GM21786 (cell line): ENCODE data around the gene ATP1B1.
"Not testable (repeated sequence)": the region's sequence is repeated elsewhere in the genome, so short reads cannot be mapped to it uniquely, and the experiment has no call there.

ENCODE experiments used
- ATAC-seq: cut with Tn5 transposase; IDR thresholded peaks from one replicate; pipeline ENCODE4 v1.9.1; 2021; ENCODE audit not compliant: unreplicated experiment

The ATP1B1 gene

DNA sequence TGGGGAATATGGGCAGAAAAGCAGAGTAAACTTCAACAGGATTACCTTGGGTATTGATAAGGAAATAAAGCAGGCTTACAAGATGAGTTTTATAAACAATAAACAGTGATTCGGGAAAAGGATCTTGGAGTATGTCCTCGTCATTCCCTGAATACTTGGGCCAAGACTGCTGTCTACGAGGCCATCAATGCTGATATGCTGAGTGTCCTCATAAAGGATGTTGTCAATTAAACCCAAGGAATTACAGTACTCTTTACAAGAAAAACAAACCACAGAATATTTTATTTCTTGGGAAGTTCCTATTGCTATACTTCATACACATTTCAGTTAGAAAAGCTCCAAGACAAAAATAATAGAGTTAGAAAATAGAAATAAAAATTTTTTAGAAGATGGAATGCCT, 34.9 kb downstream of the ATP1B1 start:
- ATAC-seq, result no peak

- no peak for ATAC-seq
These were observed 35.6 kb downstream of the ATP1B1 start for GRCh38 chr1:169142129-169142528.

DNA sequence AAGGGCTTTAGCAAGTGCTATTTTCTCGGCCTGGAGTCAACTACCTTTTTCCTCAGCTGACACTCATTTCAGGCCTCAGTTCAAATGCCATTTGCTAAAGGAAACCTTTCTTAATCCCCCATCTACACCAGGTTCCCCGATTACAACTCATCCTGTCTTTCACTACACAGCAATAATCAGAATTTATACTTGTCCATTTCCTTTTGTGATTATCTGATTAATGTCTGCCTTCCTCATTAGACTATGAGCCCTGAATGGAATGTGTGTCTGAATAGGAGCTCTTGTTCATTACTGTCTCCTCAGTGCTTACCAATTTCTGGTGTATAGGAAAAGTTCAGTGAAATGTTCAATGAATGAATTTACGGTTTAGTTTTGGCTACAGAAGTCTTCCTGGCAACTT, 36.9 kb downstream of the ATP1B1 start:
- no peak for ATAC-seq

- ATAC-seq, result no peak
These were observed 37.5 kb downstream of the ATP1B1 start for GRCh38 chr1:169143984-169144383.

DNA sequence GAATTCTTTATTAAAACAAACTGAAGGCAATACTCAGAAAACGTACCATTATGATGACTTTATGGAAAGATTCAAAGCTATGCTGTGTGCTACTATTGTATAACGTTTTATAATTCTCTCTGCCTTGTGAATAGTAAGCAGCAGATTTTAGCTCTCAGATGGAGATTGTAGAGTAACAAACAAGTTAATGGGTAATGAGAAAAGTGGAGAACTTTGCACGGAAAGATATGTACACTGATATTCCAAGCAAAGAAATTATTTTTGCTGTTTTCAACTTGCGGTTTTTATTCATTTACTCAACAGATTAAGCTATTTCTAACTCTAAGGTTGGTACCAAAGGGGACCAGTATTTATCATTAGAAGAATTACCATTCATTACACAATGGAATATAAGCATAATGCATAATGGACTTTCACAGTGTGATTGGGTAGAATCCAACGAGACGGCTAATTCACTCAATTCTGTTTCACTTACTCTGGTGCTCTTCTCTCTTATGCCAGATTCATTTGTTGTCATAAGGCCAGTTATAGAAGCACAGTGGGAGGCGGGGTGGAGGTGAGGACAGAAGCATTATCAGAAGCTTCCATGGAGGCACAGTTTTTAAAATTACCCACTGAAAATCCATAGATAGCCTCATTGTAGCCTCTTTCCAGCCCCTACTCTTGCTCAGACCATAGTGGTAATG, 38.6 kb downstream of the ATP1B1 start:
- no peak for ATAC-seq

- ATAC-seq, result no peak
These were observed 40.2 kb downstream of the ATP1B1 start for GRCh38 chr1:169146576-169147214.

DNA sequence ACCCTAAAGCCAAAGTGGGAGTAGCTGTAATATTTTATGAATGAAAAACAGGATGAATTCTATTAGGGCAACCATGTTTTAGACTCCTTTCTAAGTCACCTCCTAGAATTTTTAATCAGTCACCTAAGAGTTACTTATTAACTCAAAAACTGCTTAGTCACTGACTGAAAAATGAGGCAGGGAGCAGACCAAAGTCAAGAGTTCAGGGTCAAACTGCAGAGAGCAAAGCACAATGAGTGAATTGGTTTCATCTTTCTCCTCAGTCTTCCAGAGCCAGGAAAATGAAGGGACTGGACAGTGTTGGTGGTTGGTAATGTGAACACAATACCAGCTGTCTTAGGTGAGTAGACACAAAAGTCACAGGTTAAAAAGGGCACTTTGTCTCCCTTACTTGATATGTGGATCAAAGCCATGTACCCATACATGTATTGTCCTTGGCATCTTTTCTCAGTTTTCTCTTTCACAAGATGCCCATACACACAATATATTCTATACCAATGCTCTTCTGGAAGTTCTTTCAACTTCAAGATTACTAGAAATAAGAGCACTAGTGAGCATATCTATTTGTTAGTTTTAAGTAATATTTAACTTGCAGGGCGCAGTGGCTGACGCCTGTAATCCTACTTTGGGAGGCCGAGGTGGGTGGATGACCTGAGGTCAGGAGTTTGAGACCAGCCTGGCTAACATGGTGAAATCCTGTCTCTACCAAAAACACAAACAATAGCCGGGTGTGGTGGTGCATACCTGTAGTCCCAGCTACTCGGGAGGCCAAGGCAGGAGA, 42.2 kb downstream of the ATP1B1 start:
- ATAC-seq, result peak; percentile 71

GRCh38 chr1:169149555-169150286, 43.2 kb downstream of the ATP1B1 start:
- ATAC-seq, result no peak

GRCh38 chr1:169150641-169151337, 44.3 kb downstream of the ATP1B1 start:
- no peak for ATAC-seq

DNA sequence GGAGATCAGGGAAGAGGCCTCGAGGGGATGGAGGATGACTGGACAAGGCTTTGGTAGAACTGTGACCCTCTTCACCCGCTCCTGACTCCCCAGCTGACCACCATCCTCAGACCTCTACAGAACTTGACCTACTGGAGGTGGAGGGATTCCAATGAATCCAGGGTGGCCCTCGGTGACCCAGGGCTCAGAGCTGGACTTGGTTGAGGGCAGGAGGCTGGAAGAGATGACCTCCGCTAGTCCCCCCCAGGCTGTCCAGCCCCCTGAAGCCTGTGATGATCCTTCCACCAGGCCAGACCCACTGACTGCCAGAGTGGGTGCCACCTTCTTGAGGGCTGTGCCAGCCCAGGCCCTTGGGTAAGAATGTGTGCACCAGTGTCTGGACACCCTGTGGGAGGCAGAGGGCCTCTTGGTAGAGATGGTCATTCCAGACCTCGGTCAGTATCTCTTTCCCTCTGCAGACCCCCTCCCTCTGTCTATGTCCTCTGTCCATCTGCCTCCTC, 44.9 kb downstream of the ATP1B1 start:
- no peak for ATAC-seq

DNA sequence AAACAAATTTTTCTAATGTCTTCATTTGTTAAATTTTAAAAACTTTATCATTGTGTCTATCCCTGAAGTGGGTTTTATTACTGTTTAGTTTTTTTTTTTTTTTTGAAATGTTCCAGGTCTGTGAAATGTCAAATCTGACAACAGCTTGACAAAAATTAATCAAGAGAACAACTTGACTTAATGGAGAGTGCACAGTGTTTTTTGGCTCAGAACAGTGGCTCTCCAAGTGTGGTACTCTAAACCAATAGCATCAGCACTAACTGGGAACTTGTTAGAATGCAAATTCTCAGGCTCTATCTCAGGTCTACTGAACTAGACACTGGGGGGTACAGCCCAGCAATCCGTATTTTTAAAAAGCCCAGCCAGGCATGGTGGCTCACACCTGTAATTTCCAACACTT, 49.2 kb downstream of the ATP1B1 start:
- no peak for ATAC-seq

GRCh38 chr1:169156580-169156979, 50.1 kb downstream of the ATP1B1 start:
- ATAC-seq, result no peak

DNA sequence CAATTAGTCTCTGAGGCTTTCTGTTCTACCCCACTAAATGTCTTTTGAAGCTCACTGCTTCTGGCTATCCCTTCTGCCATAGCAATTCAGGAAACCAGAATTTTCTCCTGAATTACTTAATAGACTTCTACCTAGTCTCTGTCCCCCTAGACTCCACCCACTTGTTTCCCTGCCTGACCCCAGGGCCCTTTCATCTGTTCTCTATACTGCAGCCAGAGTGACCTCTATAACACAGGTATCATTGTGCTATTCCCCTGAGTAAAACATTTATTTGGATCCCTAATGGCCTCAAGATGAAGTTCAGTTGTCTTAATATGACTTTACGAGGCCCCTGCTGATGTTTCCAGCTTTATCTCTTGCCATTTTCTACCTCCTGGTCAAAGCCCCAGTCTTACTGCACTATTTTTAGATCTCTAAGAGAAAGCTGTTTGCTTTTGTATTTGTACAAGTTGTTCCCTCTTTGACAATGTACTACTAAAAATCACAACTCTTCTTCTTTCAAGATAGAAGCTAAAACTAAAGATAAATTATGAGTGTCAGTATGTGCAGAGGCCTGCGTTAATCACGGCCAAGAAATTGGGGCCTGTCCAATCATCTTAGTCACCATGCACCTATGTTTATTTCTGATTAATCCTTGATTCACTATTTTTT, 54.5 kb downstream of the ATP1B1 start:
- ATAC-seq, result no peak

DNA sequence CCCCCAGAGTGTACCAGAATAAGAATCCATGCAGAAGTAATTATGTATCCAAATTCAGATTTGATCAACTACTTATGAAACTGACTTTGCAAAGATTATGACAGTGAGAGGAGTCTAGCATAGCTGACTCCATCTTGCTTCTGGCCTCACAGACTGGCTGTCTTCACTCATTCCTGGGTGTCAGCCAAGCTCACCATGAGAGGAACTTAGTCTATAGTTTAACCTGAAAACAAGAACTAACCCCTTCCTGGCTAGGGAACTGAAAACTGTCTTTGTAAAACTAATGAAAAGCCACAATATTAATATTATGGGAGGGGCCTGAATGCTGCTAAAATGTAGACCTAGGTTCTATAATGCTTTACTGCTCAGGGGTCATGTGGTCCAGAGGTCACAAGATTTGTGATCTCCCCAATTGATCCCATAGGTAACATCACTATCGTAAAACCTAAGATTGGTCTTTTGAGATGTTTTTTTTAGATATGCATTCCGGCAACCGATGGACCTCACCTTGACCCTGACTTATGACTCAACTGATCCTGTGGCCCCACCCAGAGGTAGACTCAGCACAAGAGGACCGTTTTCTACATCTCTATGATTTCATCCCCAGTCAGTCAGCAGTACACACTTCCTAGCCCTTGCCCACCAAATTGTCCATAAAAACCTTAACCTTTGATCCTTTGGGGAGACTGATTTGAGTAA, 55.2 kb downstream of the ATP1B1 start:
- ATAC-seq, result peak; percentile 81

- ATAC-seq, result no peak
These were observed 56.6 kb downstream of the ATP1B1 start for GRCh38 chr1:169163059-169163458.

DNA sequence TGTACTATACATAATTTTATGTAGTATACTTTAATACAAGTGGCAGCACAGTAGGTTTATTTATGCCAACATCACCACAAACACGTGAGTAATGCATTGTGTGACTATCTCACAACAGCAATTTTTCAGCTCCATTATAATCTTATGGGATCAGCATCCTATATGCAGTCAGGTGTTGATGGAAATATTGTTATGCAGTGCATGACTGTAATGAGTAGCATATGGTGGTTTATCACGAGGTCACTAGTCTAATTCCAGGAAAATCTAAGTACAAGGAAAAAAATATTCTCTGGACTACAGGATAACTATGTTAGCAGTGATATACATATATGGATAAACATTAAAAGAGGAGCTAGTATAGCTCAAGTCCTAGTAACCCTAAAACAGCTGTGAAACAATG, 69.0 kb downstream of the ATP1B1 start:
- ATAC-seq, result no peak

DNA sequence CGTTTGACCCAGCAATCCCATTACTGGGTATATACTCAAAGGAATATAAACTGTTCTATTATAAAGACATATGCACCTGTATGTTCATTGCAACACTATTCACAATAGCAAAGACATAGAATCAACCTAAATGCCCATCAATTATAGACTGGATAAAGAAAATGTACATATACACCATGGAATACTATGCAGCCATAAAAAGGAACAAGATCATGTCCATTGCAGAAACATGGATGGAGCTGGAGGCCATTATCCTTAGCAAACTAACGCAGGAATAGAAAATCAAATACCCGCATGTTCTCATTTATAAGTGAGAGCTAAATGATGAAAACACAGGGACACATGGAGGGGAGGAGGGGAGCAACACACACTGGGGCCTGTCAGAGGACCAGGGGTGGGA, 72.9 kb downstream of the ATP1B1 start:
- ATAC-seq, result not testable (repeated sequence)

- ATAC-seq, result no peak
These were observed 73.7 kb downstream of the ATP1B1 start for GRCh38 chr1:169180174-169180573.
